ENCODE measurements around the gene CDH13.

- TF ChIP-seq, protein P1, sequence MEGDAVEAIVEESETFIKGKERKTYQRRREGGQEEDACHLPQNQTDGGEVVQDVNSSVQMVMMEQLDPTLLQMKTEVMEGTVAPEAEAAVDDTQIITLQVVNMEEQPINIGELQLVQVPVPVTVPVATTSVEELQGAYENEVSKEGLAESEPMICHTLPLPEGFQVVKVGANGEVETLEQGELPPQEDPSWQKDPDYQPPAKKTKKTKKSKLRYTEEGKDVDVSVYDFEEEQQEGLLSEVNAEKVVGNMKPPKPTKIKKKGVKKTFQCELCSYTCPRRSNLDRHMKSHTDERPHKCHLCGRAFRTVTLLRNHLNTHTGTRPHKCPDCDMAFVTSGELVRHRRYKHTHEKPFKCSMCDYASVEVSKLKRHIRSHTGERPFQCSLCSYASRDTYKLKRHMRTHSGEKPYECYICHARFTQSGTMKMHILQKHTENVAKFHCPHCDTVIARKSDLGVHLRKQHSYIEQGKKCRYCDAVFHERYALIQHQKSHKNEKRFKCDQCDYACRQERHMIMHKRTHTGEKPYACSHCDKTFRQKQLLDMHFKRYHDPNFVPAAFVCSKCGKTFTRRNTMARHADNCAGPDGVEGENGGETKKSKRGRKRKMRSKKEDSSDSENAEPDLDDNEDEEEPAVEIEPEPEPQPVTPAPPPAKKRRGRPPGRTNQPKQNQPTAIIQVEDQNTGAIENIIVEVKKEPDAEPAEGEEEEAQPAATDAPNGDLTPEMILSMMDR (IDR thresholded peaks at IDR 0.05), result no peak
- no peak for TF ChIP-seq POLR2A (IDR thresholded peaks at IDR 0.05)
Observed at GRCh38 chr16:83198977-83199376, 572.2 kb downstream of the CDH13 start.

All from thyroid gland (tissue), 4 donors.